Activated CD8-positive, alpha-beta memory T cell treated with anti-CD3 and anti-CD28 coated beads, Interleukin-2, amount 50 U/mL, for 24 hours (primary cell): ENCODE measurements around the gene SIN3A.
"Not testable (repeated sequence)": the region's sequence is repeated elsewhere in the genome, so short reads cannot be mapped to it uniquely, and the experiment has no call there.

Experiments
- DNase-seq: peaks from one replicate; pipeline ENCODE4 v3.0.0-alpha.2; 2020; ENCODE audit errors: extremely low read depth

SIN3A gene

DNA sequence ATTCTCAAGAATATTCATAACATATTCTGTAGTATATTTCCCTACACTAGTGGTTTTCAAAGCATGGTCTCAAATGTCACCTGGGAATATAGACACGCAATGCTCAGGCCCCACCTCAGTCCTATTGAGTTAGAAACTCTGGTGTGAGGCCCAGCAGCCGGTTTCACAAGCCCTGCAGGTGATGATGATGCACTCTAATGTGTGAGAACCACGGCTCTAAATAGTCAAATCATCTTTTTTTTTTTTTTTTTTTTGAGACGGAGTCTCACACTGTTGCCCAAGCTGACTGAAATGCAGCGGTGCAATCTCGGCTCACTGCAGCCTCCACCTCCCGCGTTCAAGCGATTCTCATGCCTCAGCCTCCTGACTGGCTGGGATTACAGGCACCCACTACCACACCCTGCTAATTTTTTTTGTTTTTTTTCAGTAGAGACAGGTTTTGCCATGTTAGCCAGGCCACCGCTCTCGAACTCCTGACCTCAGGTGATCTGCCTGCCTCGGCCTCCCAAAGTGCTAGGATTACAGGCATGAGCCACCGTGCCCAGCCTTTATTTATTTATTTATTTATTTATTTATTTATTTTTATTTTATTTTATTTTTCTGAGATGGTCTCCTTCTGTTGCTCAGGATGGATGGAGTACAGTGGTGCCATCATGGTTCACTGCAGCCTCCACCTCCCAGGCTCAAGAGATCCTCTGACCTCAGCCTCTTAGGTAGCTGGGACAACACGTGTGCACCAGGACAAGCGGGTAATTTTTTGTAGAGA is 117.7 kb downstream of the SIN3A start:
- DNase-seq, result not testable (repeated sequence)

DNA sequence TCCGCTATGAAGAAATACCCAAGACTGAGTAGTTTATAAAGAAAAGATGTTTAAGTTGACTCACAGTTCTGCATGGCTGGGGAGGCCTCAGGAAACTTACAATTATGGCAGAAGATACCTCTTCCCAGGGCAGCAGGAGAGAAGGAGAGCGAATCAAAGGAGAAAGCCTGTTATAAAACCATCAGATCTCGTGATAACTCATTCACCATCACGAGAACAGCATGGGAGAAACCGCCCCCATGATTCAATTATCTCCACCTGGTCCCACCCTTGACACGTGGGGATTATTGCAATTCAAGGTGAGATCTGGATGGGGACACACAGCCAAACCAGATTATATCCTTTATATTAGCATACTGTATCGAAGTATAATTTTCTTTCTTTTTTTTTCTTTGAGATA is 119.4 kb downstream of the SIN3A start:
- not testable (repeated sequence) for DNase-seq

DNA sequence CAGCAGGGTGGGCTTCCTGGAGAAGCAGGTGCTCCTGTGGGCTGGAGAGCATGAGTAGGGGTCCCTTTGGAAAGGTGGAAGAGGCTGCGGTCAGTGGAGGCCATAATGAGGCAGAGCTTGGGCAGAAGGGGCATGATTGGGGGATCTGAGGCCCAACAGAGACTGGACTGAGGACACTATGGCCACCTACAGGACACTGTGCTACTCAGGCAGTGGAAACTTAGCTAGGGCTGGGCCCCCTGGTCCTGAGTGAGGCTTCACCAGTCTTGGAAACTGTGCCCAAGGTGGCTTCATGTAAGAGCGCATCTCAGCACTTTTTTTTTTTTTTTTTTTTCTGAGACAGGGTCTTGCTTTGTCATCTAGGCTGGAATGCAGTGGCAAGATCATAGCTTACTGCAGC is 121.9 kb downstream of the SIN3A start:
- no peak for DNase-seq

- no peak for DNase-seq
These were observed 122.8 kb downstream of the SIN3A start for GRCh38 chr15:75328493-75329314.

DNA sequence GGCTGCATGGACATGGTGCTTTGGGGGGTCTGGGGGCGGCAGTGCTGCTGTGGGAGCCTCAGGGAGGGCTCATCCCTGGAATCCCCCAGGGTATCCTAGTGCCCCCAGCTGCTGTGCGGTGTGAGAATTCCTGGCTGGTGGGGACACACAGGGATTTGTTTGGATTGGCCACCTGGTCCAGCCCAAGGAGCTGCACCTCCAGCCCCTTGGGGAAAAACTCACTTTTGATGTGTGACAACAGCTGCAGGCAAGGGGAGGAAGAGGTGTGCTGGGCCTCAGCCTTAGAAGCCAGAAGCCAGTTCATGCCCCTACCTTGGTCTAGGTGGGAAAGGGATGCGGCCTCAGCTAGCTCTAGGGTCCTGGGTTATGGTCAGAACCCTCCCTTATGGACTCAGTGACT is 124.0 kb downstream of the SIN3A start:
- DNase-seq, result no peak

GRCh38 chr15:75327005-75327404 is 124.5 kb downstream of the SIN3A start:
- DNase-seq, result no peak

DNA sequence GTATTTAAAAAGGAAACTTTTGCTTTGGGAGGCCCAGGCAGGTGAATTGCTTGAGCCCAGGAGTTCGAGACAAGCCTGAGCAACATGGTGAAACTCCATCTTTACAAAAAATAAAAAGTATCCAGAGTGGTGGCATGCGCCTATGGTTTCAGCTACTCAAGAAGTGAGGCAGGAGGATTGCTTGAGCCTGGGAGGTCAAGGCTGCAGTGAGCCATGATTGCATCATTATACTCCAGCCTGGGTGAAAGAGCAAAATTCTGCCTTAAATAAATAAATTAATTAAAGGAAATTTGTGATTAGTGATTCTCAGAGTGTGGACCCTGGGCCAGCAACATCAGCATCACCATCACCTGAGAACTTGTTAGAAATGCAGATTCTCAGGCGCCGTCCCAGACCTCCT is 125.6 kb downstream of the SIN3A start:
- DNase-seq, result no peak

DNA sequence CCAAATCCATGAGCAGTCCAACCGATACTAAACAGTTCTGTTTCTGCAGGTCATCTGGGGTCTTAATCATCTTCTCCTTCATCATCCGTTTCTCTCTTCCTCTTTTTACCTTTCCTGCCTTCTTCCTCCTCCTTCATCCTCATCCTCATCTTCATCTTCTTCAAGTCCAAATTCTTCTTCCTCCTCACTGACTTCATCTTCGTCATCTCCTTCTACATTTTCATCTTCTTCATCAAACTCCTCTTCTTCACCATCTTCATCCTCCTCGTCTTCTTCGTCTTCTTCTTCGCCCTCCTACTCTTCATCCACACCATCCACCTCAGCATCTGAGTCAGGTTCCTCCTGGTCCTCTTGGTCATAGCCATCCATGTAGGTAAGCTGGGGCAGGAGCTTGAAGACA is 129.8 kb downstream of the SIN3A start:
- no peak for DNase-seq
